GM13977 (cell line): ENCODE results near the gene COL12A1.

Source experiments
- DNase-seq: peaks from one replicate; pipeline ENCODE4 v3.0.0; 2012; ENCODE audit warnings: low spot score
- CTCF ChIP-seq: IDR thresholded peaks from 2 replicates; pipeline ENCODE4 v1.5.1; 2012; ENCODE audit warnings: mild to moderate bottlenecking, control low read depth; ENCODE audit not compliant: insufficient read depth; ENCODE audit errors: extremely low read depth, missing control alignments
- in situ Hi-C: fragments of 300-500 bp; cut with MboI; formaldehyde crosslinking; loops from one replicate; pipeline ENCODE4 v1.12.0; 2022; ENCODE audit warnings: low sequenced_read_pairs, low pct_unique_long_range_greater_than_20kb, mixed read lengths, inconsistent platforms; ENCODE audit not compliant: unreplicated experiment

COL12A1 gene

GRCh38 chr6:75084018-75084417, 121.8 kb downstream of the COL12A1 start:
- in situ Hi-C loops: no loop called here
- DNase-seq: no peak
- no peak for TF ChIP-seq CTCF

DNA sequence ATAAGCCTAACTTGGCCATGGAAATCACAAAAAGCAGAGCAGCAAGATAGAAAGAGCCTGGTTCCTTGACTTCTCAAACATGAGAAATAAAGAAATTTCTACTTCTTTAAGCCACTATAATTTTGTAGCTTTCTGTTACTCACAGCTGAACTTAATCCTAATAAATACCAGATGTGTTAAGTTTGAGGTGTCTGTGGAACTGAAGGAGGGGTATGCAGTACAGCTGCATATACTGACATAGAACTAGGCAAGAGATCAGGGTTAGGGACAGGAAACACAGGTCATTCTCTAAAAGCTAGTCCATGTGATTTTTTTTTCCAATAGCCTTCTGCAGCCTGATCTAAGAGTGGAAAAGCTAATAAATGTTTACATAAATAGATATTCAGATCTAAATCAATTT, 123.9 kb downstream of the COL12A1 start:
- no peak for TF ChIP-seq CTCF
- no peak for DNase-seq
- in situ Hi-C loops: no loop called here

DNA sequence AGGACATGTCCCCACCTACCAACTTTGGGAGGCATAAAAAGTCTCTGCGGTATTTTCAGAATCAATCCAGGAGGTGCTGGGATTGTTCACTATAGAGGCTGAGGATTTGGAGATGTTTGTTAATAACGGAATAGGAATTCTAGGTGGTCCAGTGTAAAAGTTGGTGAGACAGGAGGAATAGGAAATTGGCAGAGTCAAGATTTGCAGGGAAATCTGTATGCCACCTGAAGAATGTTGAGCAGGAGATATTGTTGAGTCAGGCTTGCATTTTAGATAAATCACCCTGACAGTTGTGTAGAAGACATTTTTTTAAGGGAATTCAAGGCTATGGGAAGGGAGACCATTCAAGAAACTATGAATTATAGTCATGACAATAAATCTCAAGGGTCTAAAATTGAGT, 124.8 kb downstream of the COL12A1 start:
- in situ Hi-C loops: no loop called here
- no peak for TF ChIP-seq CTCF
- DNase-seq: no peak

GRCh38 chr6:75079589-75079988, 126.3 kb downstream of the COL12A1 start:
- in situ Hi-C loops: no loop called here
- no peak for DNase-seq
- TF ChIP-seq CTCF: no peak

GRCh38 chr6:75077701-75078100, 128.2 kb downstream of the COL12A1 start:
- TF ChIP-seq CTCF: no peak
- no peak for DNase-seq
- in situ Hi-C loops: no loop called here

GRCh38 chr6:75076009-75076408, 129.8 kb downstream of the COL12A1 start:
- DNase-seq: no peak
- in situ Hi-C loops: no loop called here
- no peak for TF ChIP-seq CTCF

DNA sequence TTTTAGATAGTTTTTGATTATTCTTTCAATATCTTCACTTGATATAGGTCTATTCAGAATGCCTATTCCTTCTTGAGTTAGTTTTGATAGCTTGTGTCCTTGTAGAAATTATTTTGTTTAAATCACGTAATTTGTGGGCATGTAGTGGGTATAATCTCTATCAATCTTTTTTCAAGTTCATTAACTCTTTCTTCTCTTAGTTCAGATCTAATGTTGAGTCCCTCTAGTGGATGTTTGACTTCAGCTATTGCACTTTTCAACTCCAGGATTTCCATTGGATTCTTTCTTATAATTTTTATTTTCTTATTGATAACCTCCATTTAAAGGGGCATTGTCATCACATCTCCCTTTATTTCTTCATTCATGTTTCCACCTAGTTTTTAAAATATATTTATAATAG, 135.6 kb downstream of the COL12A1 start:
- no peak for DNase-seq
- TF ChIP-seq CTCF: no peak
- in situ Hi-C loops: no loop called here
